ENCODE results near the gene ZNF391. TPM values are rescaled to one million over a fixed set of nuclear protein-coding genes. Genes with fewer than 3 reads are reported as not detected.

ZNF391 gene
- total RNA-seq, 1 experiment from 2014 or later: 1.1 TPM

DNA sequence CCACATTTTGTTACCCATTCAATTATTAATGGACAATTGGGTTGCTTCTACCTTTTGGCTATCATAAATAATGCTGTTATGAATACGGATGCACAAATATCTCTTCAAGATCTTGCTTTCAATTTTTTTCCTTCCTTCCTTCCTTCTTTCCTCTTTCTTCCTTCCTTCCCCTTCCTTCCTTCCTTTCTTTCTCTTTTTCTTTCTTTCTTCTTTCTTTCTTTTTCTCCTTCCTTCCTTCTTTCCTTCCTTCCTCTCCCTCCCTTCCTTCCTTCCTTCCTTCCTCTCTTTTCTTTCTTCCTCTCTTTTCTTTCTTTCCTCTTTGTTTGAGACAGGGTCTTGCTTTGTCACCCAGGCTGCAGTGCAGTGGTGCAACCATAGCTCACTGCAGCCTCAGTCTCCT lies 45.2 kb downstream of the ZNF391 start:
- Histone ChIP-seq H3K4me1 (ENCODE audit: control insufficient read depth in 1 of 2, insufficient read depth in 2 of 2, low read length in 2 of 2) (no peaks in the 10 kb centered on the region), H3K27ac (ENCODE audit: low read depth, low read length) (no peak overlapping the region), H3K36me3 (ENCODE audit: control insufficient read depth in 1 of 2, insufficient read depth in 2 of 2, low read length in 2 of 2) (no peaks in the 10 kb centered on the region), H3K9ac (ENCODE audit: low read length) (no peak overlapping the region), H3K9me3 (ENCODE audit: control insufficient read depth in 1 of 2, insufficient read depth in 1 of 2, low read depth in 1 of 2, low read length in 2 of 2) (no peaks in the 10 kb centered on the region; a peak in 1 of 4 replicates), H4K20me1 (ENCODE audit: insufficient read depth) (no peaks in the 10 kb centered on the region), H2AFZ (ENCODE audit: low read depth, low read length, poor library complexity, severe bottlenecking) (no peak overlapping the region), H3K4me2 (ENCODE audit: low read length) (no peak overlapping the region), H3K9me2 (ENCODE audit: insufficient read depth) (no peaks in the 10 kb centered on the region), H3K79me2 (ENCODE audit: insufficient read depth, low read length) (no peaks in the 10 kb centered on the region), H3K4me3 (replicated peaks in 1 of 2; ENCODE audit: low read depth in 1 of 2, low read length in 2 of 2) (no peak overlapping the region), H3K27me3 (ENCODE audit: insufficient read depth, low read length) (no peaks in the 10 kb centered on the region)
- intact Hi-C loops (cut with micrococcal nuclease): no loop called here
- RAD21 ChIA-PET (ENCODE audit: low non-redundant PET in 1 of 2, low total read pairs in 2 of 2, uncharacterized antibody in 2 of 2, unreplicated experiment in 2 of 2): no interaction called here
- TF ChIP-seq CEBPB (IDR thresholded peaks at IDR 0.05; ENCODE audit: low read depth) (no peak), POLR2AphosphoS5 (IDR thresholded peaks at IDR 0.05; ENCODE audit: low read depth, low read length) (no peak)
- BruUV-seq (replicated peaks): no TSS peak
- DNase-seq (ENCODE audit: low read depth, low spot score): no peak
- CTCF ChIA-PET: no interaction called here
- POLR2A ChIA-PET: no interaction called here
- ATAC-seq: no peak

GRCh38 chr6:27439371-27439770 lies 50.8 kb downstream of the ZNF391 start:
- no peak overlapping the region for H3K27ac ChIP-seq (ENCODE audit: low read depth, low read length)
- intact Hi-C loops (cut with micrococcal nuclease): no loop called here
- no peaks in the 10 kb centered on the region for H3K9me2 ChIP-seq (ENCODE audit: insufficient read depth)
- RAD21 ChIA-PET (ENCODE audit: low non-redundant PET in 1 of 2, low total read pairs in 2 of 2, uncharacterized antibody in 2 of 2, unreplicated experiment in 2 of 2): no interaction called here
- H3K4me3 ChIP-seq (replicated peaks in 1 of 2; ENCODE audit: low read depth in 1 of 2, low read length in 2 of 2): no peak overlapping the region
- no peaks in the 10 kb centered on the region for H3K4me1 ChIP-seq (ENCODE audit: control insufficient read depth in 1 of 2, insufficient read depth in 2 of 2, low read length in 2 of 2)
- no TSS peak for BruUV-seq (replicated peaks)
- no peak overlapping the region for H2AFZ ChIP-seq (ENCODE audit: low read depth, low read length, poor library complexity, severe bottlenecking)
- no peak for TF ChIP-seq EZH2phosphoT487 (IDR thresholded peaks at IDR 0.05; ENCODE audit: borderline replicate concordance)
- no peak for TF ChIP-seq POLR2A (IDR thresholded peaks at IDR 0.05; ENCODE audit: borderline replicate concordance, extremely low read depth, insufficient read depth, insufficient read length)
- no peak for TF ChIP-seq EZH2 (IDR thresholded peaks at IDR 0.05)
- TF ChIP-seq ELF1 (IDR thresholded peaks at IDR 0.05; ENCODE audit: borderline replicate concordance, low read depth): no peak
- no peak for TF ChIP-seq ATF3 (IDR thresholded peaks at IDR 0.05)
- TF ChIP-seq YY1 (IDR thresholded peaks at IDR 0.05; ENCODE audit: extremely low read depth, insufficient replicate concordance, low read depth, low read length): no peak
- TF ChIP-seq POLR2AphosphoS5 (IDR thresholded peaks at IDR 0.05; ENCODE audit: low read depth, low read length): no peak
- TF ChIP-seq RAD21 (IDR thresholded peaks at IDR 0.05; ENCODE audit: low read depth): no peak
- no peak overlapping the region for H3K4me2 ChIP-seq (ENCODE audit: low read length)
- H3K36me3 ChIP-seq (ENCODE audit: control insufficient read depth in 1 of 2, insufficient read depth in 2 of 2, low read length in 2 of 2): no peaks in the 10 kb centered on the region
- no peaks in the 10 kb centered on the region for H4K20me1 ChIP-seq (ENCODE audit: insufficient read depth)
- H3K27me3 ChIP-seq (ENCODE audit: insufficient read depth, low read length): no peaks in the 10 kb centered on the region
- DNase-seq (ENCODE audit: low read depth, low spot score) (no peak), ATAC-seq (no peak)
- POLR2A ChIA-PET: no interaction called here
- CTCF ChIA-PET: no interaction called here
- H3K79me2 ChIP-seq (ENCODE audit: insufficient read depth, low read length): no peaks in the 10 kb centered on the region
- no peak overlapping the region for H3K9ac ChIP-seq (ENCODE audit: low read length)
- peaks cover 0 to 3% of the 10 kb centered on the region in 2 experiments; a peak in 2 of 4 replicates for H3K9me3 ChIP-seq (ENCODE audit: control insufficient read depth in 1 of 2, insufficient read depth in 1 of 2, low read depth in 1 of 2, low read length in 2 of 2)
